HG03064 (cell line): ENCODE measurements around the gene SUSD1.
A peak's percentile ranks its signal among the peaks of the same experiment; 100 is the strongest.
"Not testable (repeated sequence)": the region's sequence is repeated elsewhere in the genome, so short reads cannot be mapped to it uniquely, and the experiment has no call there.

ENCODE experiments used
- ATAC-seq: cut with Tn5 transposase; IDR thresholded peaks from one replicate; pipeline ENCODE4 v1.9.1; 2021; ENCODE audit warnings: low read depth; ENCODE audit not compliant: unreplicated experiment

SUSD1 gene

DNA sequence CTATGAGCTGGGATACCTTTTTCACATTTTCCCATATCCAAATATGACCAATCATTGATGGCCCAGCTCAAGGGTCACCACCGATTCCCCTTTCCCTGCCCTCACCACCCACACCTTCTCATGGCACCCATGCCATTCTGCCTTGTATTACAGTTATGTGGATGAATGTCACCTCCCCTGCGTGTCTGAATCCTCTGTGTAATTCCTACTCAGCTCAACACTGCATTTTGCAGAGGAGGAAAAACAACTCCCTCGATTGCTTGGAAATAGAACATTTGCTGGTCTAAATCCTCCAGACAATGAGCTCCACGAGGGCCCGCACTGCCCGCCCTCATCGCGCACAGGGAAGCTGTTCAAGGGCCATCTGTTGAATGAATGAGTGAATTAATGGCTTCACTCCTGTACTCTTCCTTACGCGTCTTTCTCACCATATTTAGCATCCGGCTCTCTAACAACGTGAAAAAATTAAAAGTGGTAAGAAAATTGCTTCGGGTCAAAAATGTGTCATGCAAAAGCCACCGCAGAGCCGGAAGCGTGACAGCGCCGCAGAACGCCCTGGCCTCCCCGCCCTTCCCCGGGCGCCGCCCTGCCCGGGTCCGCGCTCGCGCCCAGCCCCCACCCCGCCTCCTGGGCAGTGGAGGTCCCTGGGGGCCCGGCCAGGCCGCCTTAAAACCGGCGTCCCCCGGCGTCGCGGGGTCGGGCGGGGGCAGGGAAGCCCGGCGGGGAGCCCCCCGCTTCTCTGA is 704 bp downstream of the SUSD1 start:
- peak; percentile 86 for ATAC-seq

DNA sequence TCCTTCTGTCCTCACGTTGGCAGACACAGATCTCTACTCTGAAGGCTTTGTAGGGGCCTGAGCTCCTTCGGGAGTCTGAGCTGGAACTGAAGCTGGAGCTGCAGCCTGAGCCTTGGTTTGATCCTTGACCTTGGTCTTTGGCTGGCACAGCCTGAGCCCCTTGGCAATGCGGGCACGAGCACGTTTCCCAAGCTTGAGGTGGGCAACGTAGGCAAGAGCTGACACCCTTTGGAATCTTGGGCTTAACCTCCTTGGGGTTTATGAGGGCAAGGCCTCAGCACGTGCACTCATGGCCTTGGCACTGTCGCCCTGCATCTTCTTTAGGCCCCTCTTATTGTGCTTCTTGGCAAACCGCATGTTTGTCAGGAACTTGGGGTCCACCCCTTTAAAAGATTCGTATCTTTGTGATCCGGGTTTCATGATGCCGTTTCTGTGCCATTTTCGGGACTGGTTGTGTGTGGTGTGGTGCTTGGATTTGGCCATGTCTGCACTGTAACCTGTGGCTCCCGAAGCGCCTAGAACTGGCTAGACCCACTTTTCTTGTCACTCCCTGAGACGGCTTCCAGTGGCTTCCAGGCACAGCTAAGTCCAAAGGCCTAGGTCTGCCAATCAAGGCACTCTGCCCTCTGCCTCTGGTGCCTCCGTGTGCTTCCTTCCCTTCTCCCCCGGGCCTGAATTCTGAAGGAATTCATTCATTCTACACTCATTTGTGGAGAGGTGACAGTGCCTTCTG is 1.4 kb downstream of the SUSD1 start:
- ATAC-seq: no peak

DNA sequence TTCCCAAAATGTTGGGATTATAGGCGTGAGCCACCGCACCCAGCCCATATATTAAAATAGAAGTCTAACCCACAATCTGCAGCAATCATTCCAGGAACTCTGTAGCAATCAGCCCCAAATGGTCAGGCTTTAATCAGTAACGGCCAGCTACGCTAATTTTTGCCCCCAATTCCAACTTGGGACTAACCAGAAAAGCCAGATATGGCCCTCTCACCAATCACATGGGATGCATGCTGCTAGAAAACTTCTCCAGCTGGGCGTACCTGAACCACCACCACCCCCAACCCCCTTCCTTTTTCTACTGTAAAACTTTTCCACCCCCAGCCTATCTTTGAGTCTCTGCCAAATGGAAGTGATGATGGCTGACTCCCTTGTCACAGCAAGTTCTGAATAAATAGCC is 4.1 kb downstream of the SUSD1 start:
- ATAC-seq: no peak

DNA sequence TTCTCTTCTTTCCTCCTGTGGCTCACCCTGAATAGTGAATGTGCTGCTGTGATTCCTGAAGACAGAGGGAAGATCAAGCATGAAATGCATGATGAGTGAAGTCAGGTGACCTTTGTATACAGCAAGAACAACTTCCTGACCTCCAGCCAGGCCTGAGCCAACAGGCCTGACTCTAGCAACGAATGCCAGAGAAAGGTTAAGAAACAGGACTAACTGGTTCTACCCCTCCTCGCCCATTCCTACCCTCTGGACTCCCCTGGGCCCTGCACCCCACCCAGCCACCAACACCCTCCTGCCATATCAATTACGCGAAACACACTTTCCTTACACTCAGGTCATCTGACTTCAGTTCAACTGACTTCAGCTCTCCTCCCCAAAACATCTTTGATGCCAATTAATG is 4.9 kb downstream of the SUSD1 start:
- ATAC-seq: no peak

DNA sequence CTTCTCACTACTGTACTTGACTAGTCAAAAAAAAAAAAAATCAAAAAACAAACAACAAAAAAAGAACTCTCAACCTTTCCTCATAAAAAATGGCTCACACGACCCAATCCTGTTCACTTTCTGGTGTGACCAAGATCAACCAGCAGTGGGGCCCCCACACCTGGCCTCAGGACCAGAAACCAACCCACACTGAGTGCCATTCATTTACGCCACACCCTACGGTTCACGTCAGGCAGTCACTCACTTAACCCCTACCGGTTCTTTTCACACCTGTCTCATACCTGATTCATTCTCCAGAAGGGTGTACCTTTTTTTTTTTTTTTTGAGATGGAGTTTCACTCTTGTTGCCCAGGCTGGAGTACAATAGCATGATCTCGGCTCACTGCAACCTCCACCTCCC is 5.7 kb downstream of the SUSD1 start:
- ATAC-seq: no peak

DNA sequence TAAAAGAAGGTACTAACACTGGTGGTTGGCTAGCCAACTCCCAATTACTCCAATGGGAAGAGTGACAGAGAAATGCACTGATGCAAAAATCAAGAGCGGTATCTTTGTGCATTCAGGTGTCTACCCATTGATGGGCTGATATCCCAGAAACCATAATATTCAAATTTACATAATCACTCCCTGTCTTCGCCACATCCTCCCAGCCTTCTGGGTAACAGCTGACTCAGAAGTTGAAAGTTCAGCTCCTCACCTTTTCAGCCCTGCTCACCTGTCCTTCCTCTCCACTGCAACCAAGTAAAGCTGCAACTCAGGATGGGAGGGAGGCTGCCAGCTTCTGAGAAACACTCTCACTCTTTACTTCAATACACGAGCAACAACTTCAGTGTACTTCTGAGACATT is 6.9 kb downstream of the SUSD1 start:
- no peak for ATAC-seq

DNA sequence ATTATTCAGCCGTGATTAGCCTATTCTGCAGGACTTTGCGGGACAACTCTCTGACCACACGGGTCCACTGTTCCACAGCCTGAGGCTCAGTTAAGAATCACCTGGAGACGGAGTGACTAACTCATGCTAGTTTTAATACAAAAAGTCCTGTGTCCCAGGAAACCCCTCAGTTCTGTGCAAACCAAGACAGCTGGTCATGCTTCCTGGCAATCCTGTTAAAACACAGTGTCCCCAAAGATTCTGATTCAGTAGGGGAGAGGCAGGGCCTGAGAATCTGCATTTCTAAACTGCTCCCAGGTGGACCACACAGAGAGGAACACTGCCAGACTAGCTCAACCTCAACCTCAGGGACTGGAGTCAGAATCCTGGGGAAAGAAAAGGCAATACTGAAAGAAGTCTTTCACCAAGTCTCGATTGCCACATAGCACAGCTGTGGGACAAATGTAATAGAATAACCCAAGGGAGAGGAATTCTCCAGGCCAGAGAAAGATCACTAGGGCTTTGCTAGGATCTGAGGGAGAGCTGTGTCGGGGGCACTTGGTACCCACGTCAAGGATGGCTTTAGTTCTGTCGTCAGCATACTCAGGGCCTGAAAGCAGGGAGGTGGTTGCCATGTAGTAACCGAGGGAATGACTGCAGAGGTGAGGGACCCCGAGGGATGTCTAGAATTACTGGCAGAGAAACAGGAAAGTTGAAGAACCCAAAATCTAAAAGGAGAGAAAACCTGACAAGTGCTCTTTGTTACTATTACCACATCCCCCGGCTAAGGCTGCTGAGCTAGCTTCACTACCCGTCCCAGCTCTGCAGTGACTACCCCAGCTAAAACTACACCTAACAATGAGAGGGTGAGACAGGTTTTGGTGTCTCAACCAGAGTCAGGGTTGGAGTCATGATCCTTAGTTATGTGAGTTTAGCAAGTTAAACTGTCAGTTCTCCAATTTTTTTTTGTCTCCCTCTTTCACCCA is 8.6 kb downstream of the SUSD1 start:
- no peak for ATAC-seq

DNA sequence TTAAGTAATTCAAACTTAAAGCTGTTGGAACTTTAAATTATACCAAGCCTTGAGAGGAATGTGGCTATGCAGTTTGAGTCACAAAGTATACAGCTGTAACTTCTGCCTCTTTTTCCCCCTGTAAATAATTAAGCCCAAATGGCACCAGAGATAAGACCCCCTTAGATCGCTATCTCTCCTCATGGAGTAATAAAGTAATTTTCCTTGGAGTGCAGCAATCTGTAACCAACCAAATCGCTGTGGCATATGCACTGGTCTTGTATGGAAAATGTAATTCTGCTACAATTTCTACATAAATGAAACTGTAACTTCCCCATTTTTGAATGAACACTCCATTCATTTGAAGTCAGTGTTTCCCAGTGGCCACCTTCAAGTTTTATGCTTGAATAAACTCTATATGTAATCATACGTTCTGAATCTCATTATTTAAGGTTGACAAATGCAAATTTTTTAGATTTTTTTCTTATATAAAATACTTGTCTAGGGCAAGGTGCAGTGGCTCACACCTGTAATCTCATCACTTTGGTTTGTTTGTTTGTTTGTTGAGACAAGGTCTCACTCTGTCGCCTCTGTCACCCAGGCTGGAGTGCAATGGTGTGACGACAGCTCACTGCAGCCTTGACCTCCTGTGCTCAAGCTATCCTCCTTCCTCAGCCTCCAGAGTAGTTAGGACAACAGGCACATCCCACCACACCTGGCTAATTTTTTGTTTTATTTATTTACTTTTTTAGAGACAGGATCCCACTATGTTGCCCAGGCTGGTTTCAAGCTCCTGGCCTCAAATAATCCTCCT is 12.3 kb downstream of the SUSD1 start:
- no peak for ATAC-seq

DNA sequence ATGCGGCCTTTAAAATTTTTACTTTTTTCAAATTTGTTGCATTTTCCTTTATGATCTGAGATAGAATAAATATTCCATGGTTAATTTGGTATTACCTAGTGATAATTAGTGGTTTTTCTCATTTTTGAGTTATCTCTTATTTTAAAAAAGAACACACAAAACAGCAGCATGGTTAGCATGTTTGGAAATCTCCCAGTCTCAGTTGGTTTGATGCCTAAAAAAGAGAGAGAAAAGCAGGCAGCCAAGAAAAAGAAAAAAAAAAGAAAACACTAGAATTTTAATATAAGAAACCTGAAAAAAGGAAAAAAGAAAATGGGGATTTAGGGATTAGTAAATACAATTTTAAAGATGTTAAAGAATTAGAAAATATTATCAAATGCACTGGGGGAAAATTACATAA is 15.3 kb downstream of the SUSD1 start:
- no peak for ATAC-seq

DNA sequence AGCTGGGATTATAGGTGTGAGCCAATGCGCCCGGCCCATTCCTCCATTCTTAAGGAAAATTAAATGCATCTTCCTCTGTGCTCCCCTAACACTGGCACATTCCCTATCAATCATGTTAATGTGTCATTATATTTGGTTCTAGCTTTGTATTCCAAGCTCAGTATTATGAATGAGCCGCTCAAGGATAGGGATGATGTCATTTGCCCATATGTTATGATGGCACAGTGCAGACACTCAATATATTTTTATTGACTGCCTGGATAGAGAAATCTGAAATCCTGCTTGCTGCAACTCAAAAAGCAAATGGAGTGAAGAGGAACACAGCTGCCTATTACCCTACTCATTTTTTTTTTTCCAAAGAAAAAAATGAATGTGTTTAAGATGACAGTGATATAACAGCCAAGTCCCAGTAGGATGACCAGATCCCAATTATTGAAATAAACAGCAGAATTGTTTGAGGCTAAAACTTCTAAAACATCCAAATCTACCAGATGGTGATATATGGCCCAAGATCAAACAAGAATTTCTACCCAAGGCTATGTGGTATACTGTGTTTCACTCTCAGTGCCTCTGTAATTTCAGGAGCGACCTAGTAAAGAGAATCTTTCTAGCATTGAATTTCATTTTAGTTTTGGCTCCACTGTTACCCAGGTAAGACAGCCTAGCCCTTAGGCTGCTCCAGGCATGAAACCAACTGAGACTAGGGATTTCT is 16.3 kb downstream of the SUSD1 start:
- no peak for ATAC-seq

DNA sequence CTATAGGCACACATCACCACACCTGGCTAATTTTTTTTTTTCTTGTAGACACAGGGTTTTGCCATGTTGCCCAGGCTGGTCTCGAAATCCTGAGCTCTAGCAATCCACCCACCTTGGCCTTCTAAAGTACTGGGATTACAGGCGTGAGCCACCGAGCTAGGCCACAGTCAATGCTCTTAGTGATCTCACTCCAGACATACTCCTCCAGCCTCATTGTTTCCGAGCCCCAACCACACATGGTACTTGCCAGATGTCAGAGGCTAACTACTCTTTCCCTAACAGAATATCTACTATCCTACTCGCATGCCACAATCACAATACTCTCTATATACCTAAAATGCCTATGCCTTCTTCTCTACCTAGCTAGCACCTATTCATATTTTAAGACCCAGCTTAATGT is 17.1 kb downstream of the SUSD1 start:
- no peak for ATAC-seq

DNA sequence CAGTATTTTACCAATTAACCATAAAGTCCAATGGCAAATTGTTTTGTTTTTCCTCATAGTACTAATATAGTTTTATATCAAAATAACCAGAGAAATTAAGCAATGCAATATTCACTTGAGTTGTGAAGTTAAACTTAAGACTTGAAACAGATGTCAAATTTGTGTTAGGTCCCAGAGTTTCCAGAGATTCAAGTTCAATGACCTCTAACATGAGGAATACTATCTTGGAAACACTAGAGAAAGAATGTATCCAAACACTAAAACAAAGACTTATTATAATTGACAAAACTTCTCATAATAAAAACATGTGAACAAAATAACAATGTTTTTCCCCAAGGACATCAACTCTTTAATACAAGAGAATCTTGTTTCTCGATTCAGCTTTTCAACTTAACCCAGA is 18.0 kb downstream of the SUSD1 start:
- ATAC-seq: no peak

DNA sequence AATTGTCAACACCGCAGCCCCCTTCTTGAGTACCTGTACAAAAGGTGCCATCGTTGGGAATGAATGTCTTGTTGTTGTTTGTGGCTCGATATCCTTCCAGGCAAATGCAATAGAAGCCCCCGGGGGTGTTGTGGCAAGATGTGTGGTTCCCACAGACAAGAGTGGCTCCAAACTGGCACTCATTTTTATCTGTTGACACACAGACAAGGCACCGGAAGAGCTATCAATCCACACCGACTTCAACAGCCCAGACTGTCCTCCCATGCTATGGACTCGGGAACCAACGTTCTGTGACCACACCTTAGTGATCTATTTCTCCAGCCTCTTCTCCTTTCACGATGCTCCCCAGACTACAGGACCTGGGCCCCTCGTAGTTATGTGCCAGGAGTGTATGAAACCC is 25.9 kb downstream of the SUSD1 start:
- ATAC-seq: no peak

DNA sequence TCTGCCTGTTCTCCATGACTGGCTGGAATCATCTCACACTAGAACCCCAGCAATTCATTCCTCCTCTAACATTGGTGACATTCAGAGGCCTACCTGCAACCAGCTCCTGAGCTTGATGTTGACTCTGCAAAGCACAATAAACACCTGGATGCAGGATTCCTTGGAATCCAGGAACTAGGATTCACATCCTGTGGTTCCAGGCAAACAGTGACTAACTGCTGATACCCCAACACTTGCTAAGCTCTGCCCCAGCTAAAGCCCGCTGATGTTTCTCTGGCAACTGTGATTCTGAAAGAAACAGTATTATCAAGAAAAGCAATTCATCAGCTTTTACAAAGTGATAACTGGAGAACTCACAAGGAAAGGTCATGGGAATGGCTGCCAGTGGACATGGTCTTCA is 29.2 kb downstream of the SUSD1 start:
- ATAC-seq: no peak

DNA sequence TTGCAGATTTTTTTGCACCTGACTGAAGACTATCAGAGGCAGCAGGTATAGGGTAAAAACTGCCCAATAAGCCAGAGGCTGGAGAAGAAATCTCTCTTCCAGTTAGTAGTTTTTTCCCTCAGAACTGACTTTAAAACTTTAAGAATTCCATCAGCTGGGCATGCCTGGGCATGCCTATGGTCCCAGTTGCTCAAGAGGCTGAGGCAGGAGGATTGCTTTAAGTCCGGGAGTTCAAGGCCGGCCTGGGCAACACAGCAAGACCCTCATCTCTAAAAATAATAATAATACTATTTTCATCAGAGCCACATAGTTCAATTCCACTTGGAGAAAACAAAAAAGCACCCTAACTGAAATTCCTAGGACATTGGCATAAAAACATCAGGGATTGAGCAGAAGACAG is 30.3 kb downstream of the SUSD1 start:
- ATAC-seq: no peak

DNA sequence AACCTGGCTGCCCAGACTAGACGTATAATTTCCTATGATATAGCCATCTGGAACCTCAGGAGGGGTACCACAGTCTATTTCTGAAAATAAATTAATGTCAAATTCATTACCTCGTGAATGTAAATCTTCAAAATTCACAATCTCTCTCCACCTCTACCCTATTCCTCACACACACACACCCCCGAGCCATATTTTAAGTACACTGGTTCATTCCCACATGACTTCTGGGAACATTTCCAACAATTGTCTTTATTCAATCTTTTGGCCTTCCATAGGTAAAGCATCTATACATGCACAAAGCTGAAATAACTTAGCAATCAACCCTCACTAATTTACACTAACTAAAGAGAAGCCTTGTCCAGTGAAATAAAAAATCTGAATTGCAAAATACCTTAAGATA is 32.7 kb downstream of the SUSD1 start:
- no peak for ATAC-seq

DNA sequence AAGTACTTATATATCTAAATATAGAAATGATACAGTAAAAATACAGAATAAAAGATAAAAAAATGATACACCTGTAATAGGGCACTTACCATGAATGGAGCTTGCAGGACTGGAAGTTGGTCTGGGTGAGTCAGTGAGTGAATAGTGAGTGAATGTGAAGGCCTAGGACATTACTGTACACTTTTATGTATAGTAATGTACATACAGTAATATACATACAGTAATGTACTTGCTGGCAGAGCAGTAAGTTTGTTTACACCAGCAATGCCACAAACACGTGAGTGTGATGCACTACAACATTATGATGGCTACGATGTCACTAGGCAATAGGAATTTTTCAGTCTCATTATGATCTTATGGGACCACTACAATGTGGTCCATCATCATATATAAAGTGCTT is 34.2 kb downstream of the SUSD1 start:
- ATAC-seq: peak; percentile 31

DNA sequence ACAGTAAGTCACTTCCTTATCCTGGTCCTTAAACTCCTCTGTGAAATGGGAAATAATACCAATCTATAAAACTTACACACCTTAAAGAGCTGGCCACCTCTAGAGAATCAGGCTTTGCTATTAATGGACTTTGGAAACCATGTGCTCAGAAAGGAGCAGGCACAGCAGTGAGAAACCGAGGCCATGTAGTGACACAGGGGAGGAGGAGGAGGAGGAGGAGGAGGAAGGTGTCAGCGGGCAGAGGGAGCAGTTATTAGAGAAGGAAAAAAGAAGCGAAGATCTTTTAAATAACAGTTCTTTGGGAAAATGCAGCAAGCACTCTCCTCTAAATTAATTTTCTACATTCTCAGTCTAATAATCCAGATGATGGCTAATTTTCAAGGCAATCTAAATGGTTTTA is 38.0 kb downstream of the SUSD1 start:
- ATAC-seq: no peak

DNA sequence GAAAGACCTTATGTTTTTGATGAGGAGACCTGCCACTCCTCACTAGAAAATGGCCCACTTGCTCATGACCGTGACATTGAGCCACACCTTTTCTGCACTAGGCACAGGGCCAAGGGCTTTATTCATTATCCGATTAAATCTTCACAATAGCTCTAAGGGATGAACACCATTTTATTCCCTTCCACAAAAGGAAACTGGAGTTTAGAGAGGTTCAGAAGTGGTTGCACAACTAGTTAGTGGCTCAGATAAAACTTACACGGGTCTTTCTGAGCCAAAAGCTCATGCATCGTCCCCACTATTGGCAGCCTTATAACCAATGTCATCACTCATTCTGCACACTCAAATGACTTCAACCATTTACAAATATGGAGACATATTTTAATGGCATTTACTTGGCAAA is 39.4 kb downstream of the SUSD1 start:
- ATAC-seq: no peak

DNA sequence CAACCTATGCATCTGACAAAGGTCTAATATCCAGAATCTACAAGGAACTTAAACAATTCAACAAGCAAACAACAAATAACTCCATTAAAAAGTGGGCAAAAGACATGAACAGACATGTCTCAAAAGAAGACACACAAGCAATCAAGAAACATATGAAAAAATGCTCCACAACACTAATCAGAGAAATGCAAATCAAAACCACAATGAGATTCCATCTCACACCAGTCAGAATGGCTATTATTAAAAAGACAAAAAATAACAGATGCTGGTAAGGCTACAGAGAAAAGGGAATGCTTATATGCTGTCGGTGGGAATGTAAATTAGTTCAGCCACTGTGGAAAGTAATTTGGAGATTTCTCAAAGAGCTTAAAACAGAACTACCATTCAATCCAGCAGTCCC is 41.3 kb downstream of the SUSD1 start:
- ATAC-seq: not testable (repeated sequence)
